Neural progenitor cell (in vitro differentiated cells): ENCODE results near the gene ASIC5. TPM values are rescaled to one million over a fixed set of nuclear protein-coding genes. Genes with fewer than 3 reads are reported as not detected.
A peak's percentile ranks its signal among the peaks of the same experiment; 100 is the strongest.
"Not testable (repeated sequence)": the region's sequence is repeated elsewhere in the genome, so short reads cannot be mapped to it uniquely, and the experiment has no call there.

ENCODE experiments used
- DNase-seq: peaks from one replicate; pipeline ENCODE4 v3.0.0-alpha.2; 2016; ENCODE audit warnings: low spot score
- H2AFZ ChIP-seq: fragments of 200-600 bp; sonication (generic); replicated peaks from 2 replicates; pipeline ENCODE4 v1.6.1; 2016; ENCODE audit warnings: antibody characterized with exemption
- H3F3A ChIP-seq: fragments of 200-600 bp; sonication (generic); 2 replicates; pipeline ENCODE4 v1.6.1; 2016; ENCODE audit warnings: antibody characterized with exemption, low read depth
- H3K27ac ChIP-seq: fragments of 200-600 bp; sonication (generic); 2 replicates; pipeline ENCODE4 v1.5.1; 2016; ENCODE audit warnings: mild to moderate bottlenecking
- H3K27me3 ChIP-seq: fragments of 200-600 bp; sonication (generic); 2 replicates; pipeline ENCODE4 v1.6.1; 2016; ENCODE audit warnings: mild to moderate bottlenecking, moderate library complexity
- H3K36me3 ChIP-seq: fragments of 200-600 bp; sonication (generic); 2 replicates; pipeline ENCODE4 v1.5.1; 2016
- H3K4me1 ChIP-seq: fragments of 200-600 bp; sonication (generic); 2 replicates; pipeline ENCODE4 v1.6.1; 2016; ENCODE audit warnings: mixed run types
- H3K4me2 ChIP-seq: fragments of 200-600 bp; sonication (generic); 2 replicates; pipeline ENCODE4 v1.6.1; 2016
- H3K4me3 ChIP-seq: fragments of 200-600 bp; sonication (generic); 2 replicates; pipeline ENCODE4 v1.5.1; 2016
- H3K79me2 ChIP-seq: fragments of 200-600 bp; sonication (generic); 2 replicates; pipeline ENCODE4 v1.6.1; 2016; ENCODE audit warnings: low read depth
- H3K9ac ChIP-seq: fragments of 200-600 bp; sonication (generic); 2 replicates; pipeline ENCODE4 v1.6.1; 2016
- H3K9me3 ChIP-seq: fragments of 200-600 bp; sonication (generic); 2 replicates; pipeline ENCODE4 v1.5.1; 2016; ENCODE audit warnings: low read depth
- H4K20me1 ChIP-seq: fragments of 200-600 bp; sonication (generic); 2 replicates; pipeline ENCODE4 v1.6.1; 2016; ENCODE audit warnings: low read depth
- H3K27ac Mint-ChIP-seq: 3 replicates; pipeline ENCODE4 v1.8.0; 2021; ENCODE audit warnings: mixed read lengths
- H3K27me3 Mint-ChIP-seq: 2 replicates; pipeline ENCODE4 v1.8.0; 2022; ENCODE audit warnings: low read depth, mild to moderate bottlenecking, inconsistent platforms, moderate library complexity, mixed read lengths; ENCODE audit not compliant: insufficient read depth
- H3K36me3 Mint-ChIP-seq: 3 replicates; pipeline ENCODE4 v1.8.0; 2021; ENCODE audit warnings: mixed read lengths
- H3K4me1 Mint-ChIP-seq: 3 replicates; pipeline ENCODE4 v1.8.0; 2021; ENCODE audit warnings: mixed read lengths
- H3K4me3 Mint-ChIP-seq: 3 replicates; pipeline ENCODE4 v1.8.0; 2021; ENCODE audit warnings: mild to moderate bottlenecking, moderate library complexity, mixed read lengths
- H3K9me3 Mint-ChIP-seq: 3 replicates; pipeline ENCODE4 v1.8.0; 2020; ENCODE audit warnings: mixed read lengths
- EZH2 ChIP-seq: fragments of 200-600 bp; sonication (generic); IDR thresholded peaks from 2 replicates; pipeline ENCODE4 v1.6.1; 2017; ENCODE audit warnings: antibody characterized with exemption, mild to moderate bottlenecking, moderate library complexity
- EZH2phosphoT487 ChIP-seq: fragments of 200-600 bp; sonication (generic); IDR thresholded peaks from 2 replicates; pipeline ENCODE4 v1.6.1; 2017; ENCODE audit warnings: antibody characterized with exemption
- total RNA-seq: library from RNA; depleted of rRNA; stranded (reverse); fragments of >200 nt; gene quantifications from 2 replicates; pipeline ENCODE4 v1.2.3, GENCODE V29; 2015; ENCODE audit warnings: low replicate concordance
- TF ChIP-seq, protein P1 (sequence below): fragments of 200-600 bp; sonication (generic); IDR thresholded peaks from 2 replicates; pipeline ENCODE4 v1.5.1; 2017; ENCODE audit warnings: antibody characterized with exemption, mild to moderate bottlenecking

ASIC5 gene
- total RNA-seq, 1 donor from 2014 or later, result not detected

DNA sequence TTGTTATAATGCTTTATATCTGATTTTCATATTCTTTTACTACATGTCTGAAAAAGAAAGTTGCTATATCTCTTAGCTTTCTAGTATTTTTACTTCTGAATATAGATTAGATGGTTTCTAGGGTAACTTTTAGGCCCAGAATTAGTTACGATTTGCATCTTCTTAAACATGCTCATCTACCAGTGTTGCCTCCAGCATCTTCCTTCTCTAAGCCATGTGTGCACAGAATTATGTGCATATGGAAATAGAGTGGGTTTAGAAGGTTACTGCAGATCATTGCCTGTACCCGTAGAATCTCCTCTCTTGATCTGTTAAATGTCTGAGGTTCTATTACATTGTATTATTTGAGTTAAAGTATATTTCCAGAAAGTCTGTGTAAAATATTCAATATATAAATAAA is 34.9 kb upstream of the ASIC5 start:
- H3K79me2 ChIP-seq, result no peaks in the 10 kb centered on the region
- H3K36me3 Mint-ChIP-seq, result no peaks in the 10 kb centered on the region
- H3K9ac ChIP-seq, result no peak overlapping the region
- TF ChIP-seq, protein P1, sequence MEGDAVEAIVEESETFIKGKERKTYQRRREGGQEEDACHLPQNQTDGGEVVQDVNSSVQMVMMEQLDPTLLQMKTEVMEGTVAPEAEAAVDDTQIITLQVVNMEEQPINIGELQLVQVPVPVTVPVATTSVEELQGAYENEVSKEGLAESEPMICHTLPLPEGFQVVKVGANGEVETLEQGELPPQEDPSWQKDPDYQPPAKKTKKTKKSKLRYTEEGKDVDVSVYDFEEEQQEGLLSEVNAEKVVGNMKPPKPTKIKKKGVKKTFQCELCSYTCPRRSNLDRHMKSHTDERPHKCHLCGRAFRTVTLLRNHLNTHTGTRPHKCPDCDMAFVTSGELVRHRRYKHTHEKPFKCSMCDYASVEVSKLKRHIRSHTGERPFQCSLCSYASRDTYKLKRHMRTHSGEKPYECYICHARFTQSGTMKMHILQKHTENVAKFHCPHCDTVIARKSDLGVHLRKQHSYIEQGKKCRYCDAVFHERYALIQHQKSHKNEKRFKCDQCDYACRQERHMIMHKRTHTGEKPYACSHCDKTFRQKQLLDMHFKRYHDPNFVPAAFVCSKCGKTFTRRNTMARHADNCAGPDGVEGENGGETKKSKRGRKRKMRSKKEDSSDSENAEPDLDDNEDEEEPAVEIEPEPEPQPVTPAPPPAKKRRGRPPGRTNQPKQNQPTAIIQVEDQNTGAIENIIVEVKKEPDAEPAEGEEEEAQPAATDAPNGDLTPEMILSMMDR, result no peak
- TF ChIP-seq EZH2phosphoT487 (no peak), EZH2 (no peak)
- H2AFZ ChIP-seq, result no peak overlapping the region
- H3F3A ChIP-seq, result no peaks in the 10 kb centered on the region
- no peak overlapping the region for H3K4me3 Mint-ChIP-seq
- no peak overlapping the region for H3K27ac Mint-ChIP-seq
- no peaks in the 10 kb centered on the region for H3K4me1 ChIP-seq
- H3K27me3 Mint-ChIP-seq, result no peaks in the 10 kb centered on the region
- no peaks in the 10 kb centered on the region for H3K36me3 ChIP-seq
- no peak overlapping the region for H3K4me2 ChIP-seq
- no peak overlapping the region for H3K27ac ChIP-seq
- no peak overlapping the region for H3K4me3 ChIP-seq
- peaks cover 10% of the 10 kb centered on the region for H3K4me1 Mint-ChIP-seq
- no peak for DNase-seq
- no peaks in the 10 kb centered on the region for H3K27me3 ChIP-seq
- peaks cover 9% of the 10 kb centered on the region for H3K9me3 Mint-ChIP-seq
- H3K9me3 ChIP-seq, result no peaks in the 10 kb centered on the region
- no peaks in the 10 kb centered on the region for H4K20me1 ChIP-seq

DNA sequence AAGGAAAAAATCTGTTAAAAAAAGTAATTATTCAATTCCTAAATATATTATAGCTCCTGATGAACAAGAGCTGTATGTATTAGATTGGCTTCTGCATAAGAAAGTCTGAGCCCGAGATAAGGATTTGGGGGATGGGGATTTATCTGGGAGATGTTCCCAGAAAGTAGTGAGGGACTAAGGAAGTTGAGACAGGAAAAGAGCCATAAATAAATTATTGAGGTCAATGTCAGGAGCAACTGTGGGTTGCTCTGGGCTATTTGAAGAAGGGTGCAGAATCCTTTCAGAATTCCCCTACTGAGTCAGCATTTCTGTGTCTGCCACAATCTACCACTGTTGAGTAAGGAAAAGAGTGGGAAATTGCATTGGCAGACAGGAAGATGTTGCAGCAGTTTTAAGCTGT is 34.3 kb upstream of the ASIC5 start:
- Histone ChIP-seq H2AFZ (no peak overlapping the region), H3F3A (no peaks in the 10 kb centered on the region), H3K9ac (no peak overlapping the region), H3K4me2 (no peak overlapping the region), H3K79me2 (no peaks in the 10 kb centered on the region), H3K27me3 (no peaks in the 10 kb centered on the region), H3K36me3 (no peaks in the 10 kb centered on the region), H3K4me1 (no peaks in the 10 kb centered on the region), H4K20me1 (no peaks in the 10 kb centered on the region), H3K9me3 (no peaks in the 10 kb centered on the region), H3K4me3 (no peak overlapping the region), H3K27ac (no peak overlapping the region)
- TF ChIP-seq EZH2phosphoT487 (no peak), EZH2 (no peak)
- TF ChIP-seq, protein P1, result no peak
- H3K4me1 Mint-ChIP-seq, result peaks cover 10% of the 10 kb centered on the region
- H3K36me3 Mint-ChIP-seq, result no peaks in the 10 kb centered on the region
- peaks cover 9% of the 10 kb centered on the region for H3K9me3 Mint-ChIP-seq
- peaks cover under 1% of the 10 kb centered on the region for H3K27me3 Mint-ChIP-seq
- H3K4me3 Mint-ChIP-seq, result no peak overlapping the region
- H3K27ac Mint-ChIP-seq, result no peak overlapping the region
- no peak for DNase-seq

DNA sequence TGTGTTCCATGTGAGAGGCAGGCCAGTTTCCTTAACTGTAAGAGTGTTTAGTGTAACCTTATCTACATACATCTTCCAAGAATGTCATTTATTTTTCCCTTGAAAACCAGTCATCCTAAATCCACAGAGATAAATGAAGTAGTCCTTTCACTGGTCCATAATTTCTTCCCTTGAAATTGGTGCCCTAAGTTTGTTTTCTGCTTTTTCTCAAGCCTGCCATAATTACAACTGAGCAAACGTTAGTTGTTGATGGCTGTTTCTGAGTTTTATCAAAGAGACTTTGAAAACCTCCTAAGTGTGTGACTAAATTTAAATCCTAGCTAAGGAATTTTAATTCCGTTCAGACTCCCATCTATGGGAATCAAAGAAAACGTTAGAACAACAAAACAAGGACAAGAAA is 33.8 kb upstream of the ASIC5 start:
- Histone ChIP-seq H2AFZ (peak overlapping the region; percentile 43), H3K9me3 (no peaks in the 10 kb centered on the region), H3K4me1 (no peaks in the 10 kb centered on the region), H3K27ac (no peak overlapping the region), H3K27me3 (no peaks in the 10 kb centered on the region), H4K20me1 (no peaks in the 10 kb centered on the region), H3K9ac (no peak overlapping the region), H3F3A (no peaks in the 10 kb centered on the region), H3K79me2 (no peaks in the 10 kb centered on the region), H3K4me2 (no peak overlapping the region), H3K36me3 (no peaks in the 10 kb centered on the region), H3K4me3 (no peak overlapping the region)
- Mint-ChIP-seq H3K27ac (no peak overlapping the region), H3K36me3 (no peaks in the 10 kb centered on the region), H3K4me1 (peaks cover 10% of the 10 kb centered on the region), H3K27me3 (peaks cover 2% of the 10 kb centered on the region), H3K9me3 (peaks cover 9% of the 10 kb centered on the region), H3K4me3 (no peak overlapping the region)
- TF ChIP-seq, protein P1, result no peak
- TF ChIP-seq EZH2phosphoT487, result no peak
- TF ChIP-seq EZH2, result no peak
- no peak for DNase-seq

DNA sequence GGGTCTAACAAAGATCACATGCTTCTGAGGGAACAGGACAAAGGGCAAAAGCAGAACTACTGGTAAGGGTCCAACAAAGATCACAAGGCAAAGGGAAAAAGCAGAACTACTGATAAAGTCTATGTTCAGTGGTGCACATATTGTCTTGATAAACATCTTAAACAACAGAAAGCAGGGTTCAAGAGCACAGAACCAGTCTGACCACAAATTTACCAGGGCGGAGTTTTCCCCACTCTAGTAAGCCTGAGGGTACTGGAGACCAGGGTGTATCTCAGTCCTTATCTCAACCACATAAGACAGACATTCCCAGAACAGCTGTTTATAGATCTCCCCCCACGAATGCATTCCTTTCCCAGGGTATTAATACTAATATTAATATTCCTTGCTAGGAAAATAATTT is 32.3 kb upstream of the ASIC5 start:
- not testable (repeated sequence) for H3K9ac ChIP-seq, H3K27ac ChIP-seq, H3K4me1 Mint-ChIP-seq, H3K79me2 ChIP-seq, H3K9me3 ChIP-seq, DNase-seq, H3K4me1 ChIP-seq, H3F3A ChIP-seq, H3K4me3 ChIP-seq, H3K27ac Mint-ChIP-seq, H3K36me3 ChIP-seq, H3K9me3 Mint-ChIP-seq, H4K20me1 ChIP-seq, H2AFZ ChIP-seq, H3K27me3 ChIP-seq, H3K36me3 Mint-ChIP-seq, H3K4me3 Mint-ChIP-seq, H3K4me2 ChIP-seq, H3K27me3 Mint-ChIP-seq
